GM18861 (cell line): Measurements from ENCODE around the gene BDP1.
A peak's percentile ranks its signal among the peaks of the same experiment; 100 is the strongest.
"Not testable (repeated sequence)": the region's sequence is repeated elsewhere in the genome, so short reads cannot be mapped to it uniquely, and the experiment has no call there.

Experiments
- ATAC-seq: cut with Tn5 transposase; IDR thresholded peaks from one replicate; pipeline ENCODE4 v1.9.1; 2021; ENCODE audit not compliant: unreplicated experiment

BDP1 gene, protein sequence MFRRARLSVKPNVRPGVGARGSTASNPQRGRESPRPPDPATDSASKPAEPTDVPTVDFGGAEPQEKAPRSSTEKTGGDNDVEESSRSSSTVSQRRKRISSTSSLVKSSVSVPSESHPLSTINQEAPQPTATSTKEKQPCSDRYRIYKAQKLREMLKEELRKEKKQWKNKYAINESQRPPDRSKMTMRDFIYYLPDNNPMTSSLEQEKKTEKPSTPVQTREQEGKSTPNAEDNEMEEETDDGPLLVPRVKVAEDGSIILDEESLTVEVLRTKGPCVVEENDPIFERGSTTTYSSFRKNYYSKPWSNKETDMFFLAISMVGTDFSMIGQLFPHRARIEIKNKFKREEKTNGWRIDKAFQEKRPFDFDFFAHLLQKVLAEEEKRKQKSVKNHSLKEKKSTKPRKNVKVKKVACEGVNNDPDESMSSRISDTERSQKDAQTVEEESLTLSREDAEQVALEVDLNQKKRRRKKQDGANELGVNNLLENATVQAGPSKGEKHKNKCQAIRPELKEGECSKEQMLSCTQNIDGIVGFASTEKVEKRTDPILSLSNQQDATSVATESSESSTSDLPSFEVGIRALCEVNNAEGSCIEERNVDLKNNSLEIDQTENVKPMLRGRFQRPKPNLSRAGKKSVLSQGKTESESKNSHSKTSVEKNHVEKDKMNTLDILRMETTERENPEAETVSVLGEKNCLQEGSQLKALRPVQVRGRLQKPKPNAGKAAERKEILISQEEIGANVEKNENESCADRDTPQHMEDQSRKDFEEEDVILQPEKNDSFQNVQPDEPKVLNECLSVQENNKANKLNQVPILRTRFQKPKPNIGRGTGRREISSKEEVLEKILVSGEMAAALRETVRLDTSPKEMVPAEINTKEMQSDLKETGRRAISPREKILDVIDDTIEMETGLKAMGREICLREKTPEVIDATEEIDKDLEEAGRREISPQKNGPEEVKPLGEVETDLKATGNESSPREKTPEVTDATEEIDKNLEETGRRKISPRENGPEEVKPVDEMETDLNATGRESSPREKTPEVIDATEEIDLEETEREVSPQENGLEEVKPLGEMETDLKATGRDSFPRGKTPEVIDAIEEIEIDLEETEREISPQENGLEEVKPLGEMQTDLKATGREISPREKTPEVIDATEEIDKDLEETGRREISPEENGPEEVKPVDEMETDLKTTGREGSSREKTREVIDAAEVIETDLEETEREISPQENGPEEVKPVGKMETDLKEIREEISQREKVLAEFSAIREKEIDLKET (N-terminal part only)

DNA sequence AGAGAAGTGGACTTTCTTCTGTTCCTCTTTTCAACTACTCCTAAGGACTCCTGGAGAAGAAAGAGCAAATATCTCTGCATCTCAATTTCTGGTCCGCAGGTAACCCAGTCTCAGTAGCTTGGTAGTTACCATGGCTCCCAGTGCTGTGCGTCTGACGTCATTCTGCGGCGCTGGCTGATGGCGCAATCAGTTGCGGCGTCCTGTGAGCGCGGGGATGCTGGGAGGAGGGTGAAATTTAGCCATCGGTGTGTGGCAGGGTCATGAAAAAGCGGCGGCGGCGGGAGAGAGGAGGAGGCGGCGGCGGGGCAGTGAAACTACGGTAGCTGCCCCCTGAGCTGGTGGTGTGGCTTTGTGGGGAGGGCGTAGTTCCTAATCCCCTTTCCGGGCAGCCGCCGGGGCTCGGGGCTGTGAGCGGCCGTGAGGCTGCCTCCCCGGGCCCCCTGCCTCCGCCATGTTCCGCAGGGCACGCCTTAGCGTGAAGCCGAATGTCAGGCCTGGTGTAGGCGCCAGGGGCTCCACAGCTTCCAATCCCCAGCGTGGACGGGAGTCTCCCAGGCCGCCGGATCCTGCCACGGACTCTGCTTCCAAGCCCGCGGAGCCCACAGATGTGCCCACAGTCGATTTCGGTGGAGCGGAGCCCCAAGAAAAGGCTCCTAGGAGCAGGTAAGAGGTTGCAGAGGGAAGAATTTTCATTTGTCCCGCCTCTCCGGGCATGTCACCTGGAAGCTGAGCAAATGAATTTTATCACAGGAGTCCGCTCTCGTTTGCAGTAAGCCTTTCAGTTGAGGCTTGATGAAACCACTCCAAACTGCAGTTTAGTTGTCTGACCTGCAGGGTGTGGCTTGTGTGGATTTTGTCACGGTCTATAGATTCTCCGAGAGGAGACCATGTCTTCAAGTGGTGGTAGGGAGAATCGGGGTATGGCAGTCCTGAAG lies at the start of gene BDP1:
BDP1 (plus strand) TSS at position 225 of the 935 bp plus-strand sequence; CDS start at position 452, 227 bp downstream.
- peak; percentile 88 for ATAC-seq

GRCh38 chr5:71410088-71410487 lies 45.4 kb upstream of the BDP1 start:
- not testable (repeated sequence) for ATAC-seq

DNA sequence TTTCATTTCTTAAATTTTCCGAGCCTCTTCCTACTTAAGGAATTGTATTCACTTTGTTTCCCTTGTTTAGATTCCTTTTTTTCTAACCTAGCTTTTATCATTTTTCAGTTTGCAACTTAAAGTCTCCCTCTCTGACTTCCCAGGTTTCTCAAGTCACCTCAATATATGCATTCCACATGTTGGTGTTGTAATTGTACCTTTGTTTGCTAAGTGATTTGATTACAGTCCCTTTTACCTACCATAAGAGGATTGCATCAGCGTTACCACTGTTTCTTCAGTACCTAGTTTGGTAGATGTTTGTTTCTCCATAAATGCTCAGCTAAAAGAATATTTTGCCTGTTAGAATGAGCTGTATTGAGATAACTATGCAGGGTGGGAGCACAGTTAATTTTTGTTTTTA lies 39.8 kb upstream of the BDP1 start:
- ATAC-seq = not testable (repeated sequence)

- not testable (repeated sequence) for ATAC-seq
Measured at GRCh38 chr5:71418026-71418425, 37.4 kb upstream of the BDP1 start.

DNA sequence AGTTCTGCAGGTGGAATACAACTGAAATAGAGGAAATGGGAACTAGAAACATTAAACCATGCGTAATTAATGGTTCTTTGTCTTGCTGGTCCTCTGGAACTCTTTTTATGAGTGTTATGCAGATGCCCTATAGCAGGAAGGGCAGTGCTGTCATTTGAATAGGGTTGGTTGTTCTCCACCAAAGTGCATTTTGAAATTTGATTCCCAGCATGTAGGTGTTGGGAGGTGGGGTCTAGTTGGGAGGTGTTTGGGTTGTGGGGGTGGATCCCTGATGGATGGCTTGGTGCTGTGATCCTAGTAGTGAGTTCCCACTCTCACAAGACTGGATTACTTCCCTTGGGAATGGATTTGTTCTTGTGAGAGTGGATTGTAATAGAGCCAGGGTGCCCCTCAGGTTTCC lies 34.2 kb upstream of the BDP1 start:
- not testable (repeated sequence) for ATAC-seq

DNA sequence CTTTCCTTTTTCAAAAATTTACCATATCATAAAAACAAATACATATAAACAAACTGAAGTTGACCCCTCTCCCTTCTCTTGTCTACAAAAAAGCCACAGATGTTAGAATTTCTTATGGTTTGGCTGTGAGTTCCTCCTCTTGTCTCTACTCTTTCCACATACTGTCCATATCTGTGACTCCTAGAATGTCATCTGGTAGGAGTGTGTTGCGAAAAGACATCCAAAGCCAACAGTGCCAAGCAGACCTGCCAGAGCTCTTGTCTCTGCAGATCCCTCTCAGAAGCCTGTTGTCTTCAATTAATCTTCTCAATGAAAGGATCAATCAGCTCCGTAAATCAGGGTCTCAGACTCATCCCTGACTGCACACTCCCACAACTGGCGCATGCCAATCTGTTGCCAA lies 31.6 kb upstream of the BDP1 start:
- ATAC-seq = not testable (repeated sequence)

- ATAC-seq = not testable (repeated sequence)
Measured at GRCh38 chr5:71426686-71427474, 28.6 kb upstream of the BDP1 start.

GRCh38 chr5:71432410-71432809 lies 23.0 kb upstream of the BDP1 start:
- not testable (repeated sequence) for ATAC-seq

DNA sequence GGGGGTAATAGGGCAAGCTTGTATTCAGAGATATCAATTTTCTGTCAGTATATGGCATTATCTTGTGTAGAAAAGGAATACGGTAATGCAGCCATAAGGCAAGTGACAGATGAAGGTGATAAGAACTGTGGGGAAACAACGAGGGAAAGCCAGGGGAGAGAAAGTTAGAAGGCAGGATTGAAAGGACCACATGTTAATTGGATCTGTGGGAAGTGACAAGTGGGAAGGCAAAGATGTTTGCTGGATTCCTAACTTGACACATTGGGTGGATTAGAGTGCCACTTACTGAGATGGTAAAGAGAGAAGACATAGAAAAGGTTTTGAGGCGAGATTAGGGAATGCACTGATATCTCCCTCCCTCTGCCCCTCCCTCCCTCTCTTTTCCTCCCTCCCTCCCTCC lies 20.6 kb upstream of the BDP1 start:
- ATAC-seq = not testable (repeated sequence)

DNA sequence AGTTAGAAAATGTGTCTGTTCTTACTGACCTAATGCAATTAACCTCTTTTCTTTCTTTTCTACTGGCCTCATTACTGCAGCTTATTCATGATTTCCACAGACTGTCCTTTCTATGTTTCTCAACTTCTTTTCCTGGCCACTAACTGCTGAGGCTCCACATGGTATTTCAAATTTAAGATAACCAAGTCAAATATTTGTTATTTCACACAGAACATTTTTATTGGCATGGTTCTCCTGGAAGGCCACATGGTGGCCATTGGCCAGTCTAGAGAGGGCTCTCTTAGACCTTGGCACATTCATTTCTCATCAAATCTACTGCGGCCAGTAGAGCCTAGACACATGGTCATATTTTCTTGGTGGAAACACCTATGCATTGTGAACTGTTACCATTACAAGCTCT lies 13.9 kb upstream of the BDP1 start:
- not testable (repeated sequence) for ATAC-seq

GRCh38 chr5:71443891-71444290 lies 11.6 kb upstream of the BDP1 start:
- not testable (repeated sequence) for ATAC-seq

DNA sequence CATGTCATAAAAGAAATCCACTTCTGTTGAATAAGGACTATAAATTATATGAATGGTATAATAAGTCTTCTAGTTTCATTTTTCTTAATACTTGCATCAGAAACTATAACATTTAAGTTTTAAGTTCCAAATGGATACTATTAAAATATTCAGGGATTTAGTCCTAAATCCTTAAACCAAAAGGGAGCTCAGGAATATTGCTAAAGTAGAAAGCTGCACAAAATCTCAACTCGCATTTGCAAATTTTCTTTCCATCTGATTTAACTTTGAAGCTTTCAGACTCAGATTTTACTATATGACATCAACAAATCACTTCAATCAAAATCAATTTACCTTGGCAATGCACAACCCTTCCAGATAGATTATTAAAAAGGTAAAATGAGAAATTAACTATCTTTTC lies 10.4 kb upstream of the BDP1 start:
- ATAC-seq = not testable (repeated sequence)

DNA sequence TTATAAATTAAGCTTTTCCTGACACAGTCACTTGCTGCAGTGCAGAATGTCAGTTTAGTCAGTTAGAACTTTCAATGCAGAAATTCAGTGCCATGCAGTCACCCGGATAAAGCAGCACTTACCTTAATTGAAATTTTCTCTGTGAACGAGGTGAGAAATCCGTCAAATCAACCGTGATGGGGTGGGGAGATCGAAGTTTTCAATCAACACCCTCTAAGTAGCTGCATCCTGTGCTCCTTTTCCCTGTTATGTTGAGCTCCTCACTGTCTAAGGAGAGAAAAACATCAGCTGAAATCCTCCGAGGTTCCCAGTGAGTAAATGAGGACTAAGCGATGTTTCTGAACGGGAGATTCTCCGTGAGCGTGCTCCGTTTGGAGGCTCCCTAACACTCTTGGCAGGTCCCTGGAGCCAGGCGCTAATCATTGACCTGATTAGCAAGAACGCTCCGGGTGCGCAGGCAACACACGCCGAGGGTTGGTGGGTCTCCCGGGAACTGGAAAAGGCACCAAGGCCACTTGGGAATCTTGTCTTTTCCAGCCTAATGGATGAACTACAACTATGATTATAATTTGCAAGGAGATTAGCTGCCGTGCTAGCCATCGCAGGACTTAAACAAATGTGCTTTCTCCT lies 9.8 kb upstream of the BDP1 start:
- ATAC-seq = not testable (repeated sequence)

GRCh38 chr5:71446540-71447216 lies 8.8 kb upstream of the BDP1 start:
- ATAC-seq = not testable (repeated sequence)

- ATAC-seq = peak; percentile 74
Measured at GRCh38 chr5:71447218-71447808, 8.1 kb upstream of the BDP1 start.

GRCh38 chr5:71452876-71453275 lies 2.6 kb upstream of the BDP1 start:
- no peak for ATAC-seq

- ATAC-seq = no peak
Measured at GRCh38 chr5:71454913-71455312, 538 bp upstream of the BDP1 start.

GRCh38 chr5:71456362-71456743 lies 902 bp downstream of the BDP1 start:
- peak; percentile 10 for ATAC-seq
